WERI-Rb-1 (cell line): ENCODE results near the gene LARGE1.

Source experiments
- DNase-seq: peaks from one replicate; pipeline ENCODE4 v3.0.0-alpha.2; 2020
- H3K27ac ChIP-seq: fragments of 250-450 bp; sonication (Bioruptor Pico); 2 replicates; pipeline ENCODE4 v1.5.1; 2020; ENCODE audit warnings: mild to moderate bottlenecking, moderate library complexity
- H3K27me3 ChIP-seq: fragments of 250-450 bp; sonication (Bioruptor Pico); 2 replicates; pipeline ENCODE4 v1.5.1; 2021; ENCODE audit warnings: mild to moderate bottlenecking, low read depth, moderate library complexity; ENCODE audit not compliant: insufficient read depth, severe bottlenecking
- H3K36me3 ChIP-seq: fragments of 250-450 bp; sonication (Bioruptor Pico); 2 replicates; pipeline ENCODE4 v1.5.1; 2020; ENCODE audit warnings: mild to moderate bottlenecking, moderate library complexity
- H3K4me3 ChIP-seq: 2 replicates; pipeline ENCODE4 v1.5.1; 2011; ENCODE audit warnings: low read depth, mild to moderate bottlenecking, control low read depth, low read length
- H3K9me3 ChIP-seq: fragments of 250-450 bp; sonication (Bioruptor Pico); 2 replicates; pipeline ENCODE4 v1.5.1; 2021; ENCODE audit warnings: mild to moderate bottlenecking, moderate library complexity; ENCODE audit not compliant: severe bottlenecking
- TF ChIP-seq, protein P1 (sequence below): IDR thresholded peaks from 2 replicates; pipeline ENCODE4 v1.5.1; 2011; ENCODE audit warnings: low read depth, mild to moderate bottlenecking, control low read depth, inconsistent platforms, low read length

Gene LARGE1

DNA sequence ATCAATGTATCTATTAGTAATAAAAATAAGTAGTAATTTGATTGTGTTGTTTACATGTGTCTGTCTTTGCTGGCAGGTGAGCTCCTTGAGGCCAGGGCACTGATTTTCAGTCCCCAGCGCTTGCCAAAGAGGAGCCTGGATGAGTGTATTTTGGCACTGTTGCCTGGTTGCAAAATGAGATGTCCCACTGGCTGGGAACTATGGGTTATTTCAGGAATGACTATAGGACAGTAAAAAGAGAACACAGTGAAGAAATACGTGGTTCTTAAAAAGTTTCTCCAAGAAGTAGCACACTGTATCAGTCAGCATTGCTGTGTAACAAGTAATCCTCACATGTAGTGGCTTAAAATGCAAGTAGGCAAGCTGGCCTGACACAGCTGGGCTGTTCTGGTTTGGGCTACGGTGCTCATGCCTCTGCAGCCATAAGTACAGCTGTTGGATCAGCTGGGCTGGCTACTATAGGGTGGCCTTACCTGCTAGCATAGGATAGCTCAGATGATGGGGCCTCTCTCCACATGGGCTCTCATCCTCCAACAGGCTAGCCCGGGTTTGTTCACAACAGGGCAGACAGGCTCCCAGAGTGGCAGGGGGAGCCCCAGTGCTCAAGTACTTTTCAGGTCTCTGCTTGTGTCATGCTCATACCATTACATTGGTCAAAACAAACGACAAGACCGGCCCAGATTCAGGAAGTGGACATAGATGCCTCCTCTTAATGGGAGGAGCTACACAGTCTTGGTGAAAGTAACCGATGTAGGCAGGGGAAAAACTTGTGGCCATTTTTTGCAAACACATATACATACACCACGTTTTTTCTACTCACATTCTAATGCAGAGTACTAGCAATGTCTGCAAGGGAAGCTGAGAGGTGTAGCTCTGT is 399.1 kb downstream of the LARGE1 start:
- Histone ChIP-seq H3K9me3 (no peaks in the 10 kb centered on the region), H3K36me3 (no peaks in the 10 kb centered on the region), H3K27me3 (no peaks in the 10 kb centered on the region), H3K4me3 (no peak overlapping the region), H3K27ac (no peak overlapping the region)
- TF ChIP-seq, protein P1, sequence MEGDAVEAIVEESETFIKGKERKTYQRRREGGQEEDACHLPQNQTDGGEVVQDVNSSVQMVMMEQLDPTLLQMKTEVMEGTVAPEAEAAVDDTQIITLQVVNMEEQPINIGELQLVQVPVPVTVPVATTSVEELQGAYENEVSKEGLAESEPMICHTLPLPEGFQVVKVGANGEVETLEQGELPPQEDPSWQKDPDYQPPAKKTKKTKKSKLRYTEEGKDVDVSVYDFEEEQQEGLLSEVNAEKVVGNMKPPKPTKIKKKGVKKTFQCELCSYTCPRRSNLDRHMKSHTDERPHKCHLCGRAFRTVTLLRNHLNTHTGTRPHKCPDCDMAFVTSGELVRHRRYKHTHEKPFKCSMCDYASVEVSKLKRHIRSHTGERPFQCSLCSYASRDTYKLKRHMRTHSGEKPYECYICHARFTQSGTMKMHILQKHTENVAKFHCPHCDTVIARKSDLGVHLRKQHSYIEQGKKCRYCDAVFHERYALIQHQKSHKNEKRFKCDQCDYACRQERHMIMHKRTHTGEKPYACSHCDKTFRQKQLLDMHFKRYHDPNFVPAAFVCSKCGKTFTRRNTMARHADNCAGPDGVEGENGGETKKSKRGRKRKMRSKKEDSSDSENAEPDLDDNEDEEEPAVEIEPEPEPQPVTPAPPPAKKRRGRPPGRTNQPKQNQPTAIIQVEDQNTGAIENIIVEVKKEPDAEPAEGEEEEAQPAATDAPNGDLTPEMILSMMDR: no peak
- no peak for DNase-seq

DNA sequence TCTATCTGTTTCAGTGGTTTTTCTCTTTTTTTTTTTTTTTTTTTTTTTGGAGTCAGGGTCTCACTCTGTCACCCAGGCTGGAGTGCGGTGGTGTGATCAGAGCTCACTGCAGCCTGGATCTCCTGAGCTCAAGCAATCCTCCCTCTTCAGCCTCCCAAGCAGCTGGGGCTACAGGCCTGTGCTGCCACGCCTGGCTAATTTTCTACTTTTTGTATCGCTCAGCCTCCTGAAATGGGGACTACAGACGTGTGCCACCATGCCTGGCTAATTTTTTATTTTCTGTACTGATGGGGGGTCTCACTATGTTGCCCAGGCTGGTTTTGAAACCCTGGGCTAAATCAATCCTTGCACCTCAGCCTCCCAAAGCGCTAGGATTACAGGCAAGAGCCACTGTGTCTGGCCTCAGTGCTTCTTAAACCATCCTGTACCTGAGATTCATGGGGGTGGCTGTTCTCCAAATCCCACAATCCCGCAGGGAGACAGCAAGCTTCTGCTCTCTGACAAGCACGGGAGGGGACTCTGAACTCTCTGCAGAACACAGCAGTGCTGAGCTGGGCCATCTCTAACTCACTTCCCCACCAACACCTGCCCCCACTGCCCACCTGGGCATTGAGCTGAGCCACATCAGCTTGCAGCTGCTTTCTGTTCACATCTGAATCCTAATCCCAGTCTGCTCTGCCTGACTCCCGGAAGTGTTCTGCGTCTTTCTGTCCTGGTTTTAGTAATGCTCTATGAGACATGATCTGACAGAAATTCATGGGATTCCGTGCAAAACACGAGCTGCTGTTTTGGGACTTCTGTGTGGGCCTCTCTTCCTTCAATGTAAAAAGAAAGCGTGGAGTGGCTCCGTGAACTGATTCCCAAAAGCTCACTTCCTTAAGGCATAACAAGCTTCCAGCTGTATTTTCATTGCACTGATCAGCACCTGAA is 400.0 kb downstream of the LARGE1 start:
- TF ChIP-seq, protein P1: no peak
- Histone ChIP-seq H3K36me3 (no peaks in the 10 kb centered on the region), H3K4me3 (no peak overlapping the region), H3K27me3 (no peaks in the 10 kb centered on the region), H3K27ac (no peak overlapping the region), H3K9me3 (no peaks in the 10 kb centered on the region)
- DNase-seq: no peak

DNA sequence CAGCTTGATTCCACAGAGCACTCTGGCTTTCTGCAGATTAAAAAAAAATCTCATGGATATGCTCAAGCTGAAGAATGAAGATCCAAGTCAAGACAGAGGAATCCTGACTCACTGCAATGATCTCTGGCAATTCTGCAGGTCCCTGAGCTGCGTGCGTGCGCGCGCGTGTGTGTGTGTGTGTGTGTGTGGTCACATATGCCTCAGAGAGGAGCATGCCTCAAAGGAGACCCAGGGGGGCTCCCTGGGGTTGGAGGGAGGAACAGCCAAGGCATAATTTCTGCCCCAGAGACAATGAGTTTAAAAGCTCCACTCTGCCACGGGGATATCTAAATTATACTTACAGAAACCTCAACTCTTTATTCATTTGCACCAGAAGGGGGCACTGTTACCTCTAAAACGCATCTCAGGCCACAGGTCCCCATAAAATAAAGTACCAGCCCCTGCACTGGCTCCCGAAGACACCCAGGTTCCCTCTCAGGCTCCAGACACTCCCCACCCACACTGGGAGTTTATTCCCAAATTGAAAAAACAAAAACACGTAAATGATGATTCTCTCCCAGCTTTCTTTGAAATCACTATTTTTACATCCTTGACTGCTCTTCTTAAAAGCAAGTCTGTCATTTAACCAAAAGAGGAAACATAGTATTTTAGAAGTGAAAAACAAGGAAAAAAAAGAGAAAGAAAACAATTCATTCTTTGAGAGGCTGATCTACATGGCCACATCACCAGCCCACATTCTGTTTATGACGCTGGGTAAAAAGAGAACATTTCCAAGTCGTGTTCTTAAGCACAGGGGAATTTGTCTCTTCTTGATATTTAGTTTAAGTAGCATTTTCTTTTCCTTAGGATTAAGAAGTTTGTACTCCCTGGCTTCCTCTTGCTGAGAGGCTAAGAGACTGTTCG is 401.0 kb downstream of the LARGE1 start:
- no peak overlapping the region for H3K4me3 ChIP-seq
- DNase-seq: peak; percentile 36
- no peaks in the 10 kb centered on the region for H3K27me3 ChIP-seq
- TF ChIP-seq, protein P1: peak; percentile 44; the same call in 1 of the 2 replicates
- H3K36me3 ChIP-seq: no peaks in the 10 kb centered on the region
- no peak overlapping the region for H3K27ac ChIP-seq
- H3K9me3 ChIP-seq: no peaks in the 10 kb centered on the region

DNA sequence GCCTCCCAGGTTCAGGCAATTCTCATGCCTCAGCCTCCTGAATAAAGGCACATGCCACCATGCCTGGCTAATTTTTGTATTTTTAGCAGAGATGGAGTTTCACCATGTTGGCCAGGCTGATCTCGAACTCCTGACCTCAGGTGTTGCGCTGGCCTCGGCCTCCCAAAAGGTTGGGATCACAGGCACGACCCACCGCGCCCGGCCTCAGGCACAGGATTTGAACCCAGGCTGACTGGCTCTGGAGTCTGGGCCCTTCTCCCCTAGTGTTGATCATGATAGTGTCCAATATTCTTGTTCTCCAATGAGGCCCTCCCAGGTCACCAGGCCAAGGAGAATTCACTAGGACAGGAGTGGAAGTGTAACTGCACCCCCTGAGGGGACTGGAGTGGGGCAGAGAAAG is 401.9 kb downstream of the LARGE1 start:
- H3K27ac ChIP-seq: no peak overlapping the region
- DNase-seq: no peak
- no peaks in the 10 kb centered on the region for H3K9me3 ChIP-seq
- H3K36me3 ChIP-seq: no peaks in the 10 kb centered on the region
- no peaks in the 10 kb centered on the region for H3K27me3 ChIP-seq
- H3K4me3 ChIP-seq: no peak overlapping the region
- TF ChIP-seq, protein P1: no peak

DNA sequence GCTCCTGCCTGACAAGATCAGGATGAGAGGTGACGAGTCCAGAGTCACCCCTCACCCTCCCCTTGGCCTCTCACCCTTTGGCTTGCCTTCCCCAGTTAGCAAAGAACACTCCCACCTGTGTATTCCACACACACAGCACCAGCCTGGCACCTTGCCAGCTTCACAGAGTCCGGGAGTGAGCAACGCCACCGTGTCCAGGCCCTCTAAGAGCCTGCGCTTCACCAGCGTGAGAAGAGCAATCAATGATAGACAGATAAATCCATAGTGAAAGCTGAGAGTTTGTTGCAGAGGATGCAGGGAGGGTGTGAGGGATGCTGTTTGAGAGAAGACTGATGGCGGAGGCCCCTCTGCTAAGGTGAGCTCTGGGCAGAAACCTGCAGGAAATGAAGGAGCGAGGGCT is 404.5 kb downstream of the LARGE1 start:
- no peak for DNase-seq
- H3K36me3 ChIP-seq: no peaks in the 10 kb centered on the region
- no peak overlapping the region for H3K27ac ChIP-seq

More for the DNA sequence above, 404.5 kb downstream of the LARGE1 start:
- no peaks in the 10 kb centered on the region for H3K27me3 ChIP-seq
- H3K4me3 ChIP-seq: no peak overlapping the region
- no peaks in the 10 kb centered on the region for H3K9me3 ChIP-seq
- TF ChIP-seq, protein P1: no peak
